Germinal center (tissue), 1 donor: ENCODE results near the gene RHOT2.
"Not testable (repeated sequence)": the region's sequence is repeated elsewhere in the genome, so short reads cannot be mapped to it uniquely, and the experiment has no call there.

Experiments used
- DNase-seq: peaks from one replicate; pipeline ENCODE4 v3.0.0; 2012; ENCODE audit warnings: mixed read lengths, low spot score

Gene RHOT2

GRCh38 chr16:681746-682427, 14.0 kb downstream of the RHOT2 start:
- DNase-seq = no peak

GRCh38 chr16:682493-683395, 14.8 kb downstream of the RHOT2 start:
- no peak for DNase-seq

- DNase-seq = no peak
Measured at GRCh38 chr16:683396-684070, 15.6 kb downstream of the RHOT2 start.

- DNase-seq = peak; percentile 92
Measured at GRCh38 chr16:684071-684794, 16.3 kb downstream of the RHOT2 start, which contains the start of gene JMJD8. JMJD8 (minus strand) TSS chr16:684334; CDS start chr16:684319, 15 bp downstream.

GRCh38 chr16:684961-685696, 17.2 kb downstream of the RHOT2 start:
- DNase-seq = no peak

- no peak for DNase-seq
Measured at GRCh38 chr16:685967-686366, 18.0 kb downstream of the RHOT2 start.

GRCh38 chr16:686459-687260, 18.7 kb downstream of the RHOT2 start:
- no peak for DNase-seq

GRCh38 chr16:687499-687898, 19.6 kb downstream of the RHOT2 start:
- DNase-seq = no peak

GRCh38 chr16:689175-689897, 21.4 kb downstream of the RHOT2 start:
- no peak for DNase-seq

GRCh38 chr16:691242-691641, 23.3 kb downstream of the RHOT2 start:
- DNase-seq = not testable (repeated sequence)

- DNase-seq = no peak
Measured at GRCh38 chr16:692356-693108, 24.6 kb downstream of the RHOT2 start.

- DNase-seq = no peak
Measured at GRCh38 chr16:693364-693763, 25.4 kb downstream of the RHOT2 start.

GRCh38 chr16:693766-694165, 25.8 kb downstream of the RHOT2 start:
- DNase-seq = no peak

- DNase-seq = no peak
Measured at GRCh38 chr16:694187-694862, 26.4 kb downstream of the RHOT2 start.

- no peak for DNase-seq
Measured at GRCh38 chr16:694863-695354, 27.0 kb downstream of the RHOT2 start.

- DNase-seq = peak; percentile 68
Measured at GRCh38 chr16:695355-696089, 27.6 kb downstream of the RHOT2 start.

- DNase-seq = no peak
Measured at GRCh38 chr16:698911-699671, 31.2 kb downstream of the RHOT2 start.
